ENCODE measurements around the gene ARMH1. TPM values are rescaled to one million over a fixed set of nuclear protein-coding genes. Genes with fewer than 3 reads are reported as not detected.

Gene ARMH1
- total and polyA plus RNA-seq, 2 experiments from 2014 or later, result 2.8 to 5.7 TPM

DNA sequence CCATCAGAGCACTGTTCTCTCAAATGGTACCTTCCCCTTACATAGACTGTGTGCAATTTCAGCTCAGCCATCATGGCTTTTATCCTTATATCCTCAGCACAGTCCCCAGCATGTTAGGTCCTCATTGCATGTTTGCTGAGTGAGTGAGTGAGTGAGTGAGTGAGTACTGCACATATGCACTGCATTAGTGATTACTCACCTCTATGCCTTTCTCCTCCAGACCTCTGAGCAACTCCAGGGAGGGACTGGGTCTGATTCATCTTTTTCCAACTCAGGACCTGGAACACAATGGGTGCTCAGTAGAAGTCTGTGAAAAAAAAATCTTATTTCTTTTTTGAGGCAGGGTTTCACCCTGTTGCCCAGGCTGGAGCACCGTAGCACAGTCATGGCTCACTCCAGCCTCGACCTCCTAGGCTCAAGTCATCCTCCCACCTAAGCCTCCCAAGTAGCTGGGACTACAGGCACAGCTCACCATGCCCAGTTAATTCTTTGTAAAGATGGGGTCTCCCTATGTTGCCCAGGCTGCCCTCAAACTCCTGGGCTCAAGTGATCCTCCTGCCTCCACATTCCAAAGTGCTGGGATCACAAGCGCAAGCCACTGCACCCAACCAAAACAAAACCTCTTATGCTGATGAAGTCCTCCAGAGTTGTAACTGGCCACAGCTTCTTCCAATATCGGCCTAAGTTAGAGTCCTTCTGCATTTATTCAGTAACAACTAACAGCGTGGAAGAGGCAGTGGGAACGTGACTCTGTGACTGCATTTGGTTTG lies 32.8 kb downstream of the ARMH1 start:
- no peak overlapping the region for H3K27ac ChIP-seq
- peak in 1 of 2 donors; percentile 68 for DNase-seq (ENCODE audit: low read depth in 1 of 2, low spot score in 1 of 2)

GRCh38 chr1:44707959-44708831 lies 33.7 kb downstream of the ARMH1 start:
- no peak overlapping the region for H3K4me3 ChIP-seq
- H3K4me1 ChIP-seq (ENCODE audit: low read depth), result no peaks in the 10 kb centered on the region
- no peaks in the 10 kb centered on the region for H3K36me3 ChIP-seq
- peak; percentile 76 for TF ChIP-seq CTCF (IDR thresholded peaks at IDR 0.05; ENCODE audit: low read depth, low read length)
- no peaks in the 10 kb centered on the region for H3K9me3 ChIP-seq (ENCODE audit: low read depth)
- peak; percentile 47 to 71 for DNase-seq (ENCODE audit: low read depth in 1 of 2, low spot score in 1 of 2)
- no peak overlapping the region for H3K27ac ChIP-seq
- H3K27me3 ChIP-seq, result no peaks in the 10 kb centered on the region

More for the DNA sequence above, 32.8 kb downstream of the ARMH1 start:
- no peaks in the 10 kb centered on the region for H3K27me3 ChIP-seq
- TF ChIP-seq CTCF (IDR thresholded peaks at IDR 0.05; ENCODE audit: low read depth, low read length), result no peak
- no peak overlapping the region for H3K4me3 ChIP-seq
- no peaks in the 10 kb centered on the region for H3K4me1 ChIP-seq (ENCODE audit: low read depth)
- no peaks in the 10 kb centered on the region for H3K9me3 ChIP-seq (ENCODE audit: low read depth)
- no peaks in the 10 kb centered on the region for H3K36me3 ChIP-seq

GRCh38 chr1:44713321-44713781 lies 38.8 kb downstream of the ARMH1 start:
- no peak for TF ChIP-seq CTCF (IDR thresholded peaks at IDR 0.05; ENCODE audit: low read depth, low read length)

DNA sequence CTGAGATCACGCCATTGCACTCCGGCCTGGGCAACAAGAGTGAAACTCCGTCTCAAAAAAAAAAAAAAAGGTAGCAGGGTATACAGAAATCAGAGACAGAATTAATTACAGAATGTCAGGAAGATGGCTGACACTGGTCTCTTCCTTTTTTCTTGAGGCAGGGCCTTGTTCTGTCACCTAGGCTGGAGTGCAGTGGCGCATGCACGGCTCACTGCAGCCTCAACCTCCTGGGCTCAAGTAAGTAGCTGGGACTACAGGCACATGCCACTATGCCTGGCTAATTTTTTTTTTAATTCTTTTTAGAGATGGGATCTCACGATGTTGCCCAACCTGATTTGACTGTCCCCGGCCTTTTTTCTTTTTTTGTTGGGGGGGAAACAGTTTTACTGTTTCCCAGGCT lies 40.0 kb downstream of the ARMH1 start:
- H3K9me3 ChIP-seq (ENCODE audit: low read depth), result no peaks in the 10 kb centered on the region
- H3K4me3 ChIP-seq, result no peak overlapping the region
- TF ChIP-seq CTCF (IDR thresholded peaks at IDR 0.05; ENCODE audit: low read depth, low read length), result no peak
- no peak for DNase-seq (ENCODE audit: low read depth in 1 of 2, low spot score in 1 of 2)
- no peaks in the 10 kb centered on the region for H3K27me3 ChIP-seq
- H3K36me3 ChIP-seq, result no peaks in the 10 kb centered on the region
- no peak overlapping the region for H3K27ac ChIP-seq
- no peaks in the 10 kb centered on the region for H3K4me1 ChIP-seq (ENCODE audit: low read depth)

More at GRCh38 chr1:44713321-44713781, 38.8 kb downstream of the ARMH1 start:
- no peaks in the 10 kb centered on the region for H3K36me3 ChIP-seq
- H3K4me1 ChIP-seq (ENCODE audit: low read depth), result no peaks in the 10 kb centered on the region
- no peak for DNase-seq (ENCODE audit: low read depth in 1 of 2, low spot score in 1 of 2)
- no peak overlapping the region for H3K4me3 ChIP-seq
- H3K9me3 ChIP-seq (ENCODE audit: low read depth), result no peaks in the 10 kb centered on the region
- no peak overlapping the region for H3K27ac ChIP-seq
- no peaks in the 10 kb centered on the region for H3K27me3 ChIP-seq

DNA sequence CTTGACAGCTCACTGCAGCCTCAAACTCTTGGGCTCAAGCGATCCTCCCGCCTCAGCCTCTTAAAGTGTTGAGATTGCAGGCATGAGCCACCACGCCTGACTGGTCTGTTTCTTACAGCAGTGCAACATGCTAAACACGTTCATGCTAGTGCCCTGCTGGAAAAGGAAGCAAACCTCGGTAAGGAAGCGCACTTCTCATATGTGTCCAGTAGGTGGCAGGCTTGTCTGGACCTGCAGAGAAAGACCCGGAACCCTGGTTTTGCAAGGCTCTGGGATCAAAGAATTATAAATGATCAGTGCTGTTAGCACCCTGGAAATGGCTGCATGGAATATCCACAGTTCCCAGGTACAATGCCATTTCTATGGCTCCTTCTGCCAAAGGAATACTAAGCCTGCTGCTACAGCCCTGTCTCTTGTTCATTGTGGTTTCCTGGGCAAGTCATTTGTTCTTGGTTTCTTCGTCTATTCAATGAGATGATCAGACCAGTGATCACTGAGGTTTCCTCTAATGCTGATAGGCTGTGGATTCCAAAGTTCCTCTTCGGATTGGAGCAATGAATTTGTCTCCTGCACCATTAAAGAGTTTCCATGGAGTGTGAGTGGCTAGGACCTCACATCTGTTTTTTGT lies 40.5 kb downstream of the ARMH1 start:
- no peak overlapping the region for H3K4me3 ChIP-seq
- no peaks in the 10 kb centered on the region for H3K4me1 ChIP-seq (ENCODE audit: low read depth)
- DNase-seq (ENCODE audit: low read depth in 1 of 2, low spot score in 1 of 2), result peak; percentile 74 to 87
- H3K9me3 ChIP-seq (ENCODE audit: low read depth), result no peaks in the 10 kb centered on the region
- no peaks in the 10 kb centered on the region for H3K27me3 ChIP-seq
- no peak overlapping the region for H3K27ac ChIP-seq
- no peaks in the 10 kb centered on the region for H3K36me3 ChIP-seq
- TF ChIP-seq CTCF (IDR thresholded peaks at IDR 0.05; ENCODE audit: low read depth, low read length), result peak; percentile 94
